SK-N-SH (cell line): Measurements from ENCODE around the gene PDF. TPM values are rescaled to one million over a fixed set of nuclear protein-coding genes. Genes with fewer than 3 reads are reported as not detected.

Experiments used
- CTCF ChIA-PET: fragments of 300-600, 350-600 bp; formaldehyde crosslinking; extraction: SDS; loops from one replicate; lab custom pipeline; 2021; lab: Yijun Ruan, JAX
- POLR2A ChIA-PET: fragments of 350-600 bp; sonication (Branson Sonifier 250); formaldehyde crosslinking; extraction: SDS; loops from one replicate; lab custom pipeline; 2020; ENCODE audit warnings: antibody characterized with exemption, inconsistent platforms; lab: Yijun Ruan, JAX
- DNase-seq: peaks from one replicate; pipeline ENCODE4 v3.0.0; 2012
- H2AFZ ChIP-seq: fragments of 200-600 bp; sonication (generic); 2 replicates; pipeline ENCODE4 v1.8.1; 2016; ENCODE audit warnings: antibody characterized with exemption, mild to moderate bottlenecking, low read depth
- H3F3A ChIP-seq: fragments of 200-600 bp; sonication (generic); replicated peaks from 2 replicates; pipeline ENCODE3; 2016; ENCODE audit warnings: antibody characterized with exemption, mild to moderate bottlenecking; ENCODE audit not compliant: insufficient read depth
- H3K27ac ChIP-seq, 2 experiments: fragments of 200-500 bp in 1 of 2; fragments of 200-600 bp in 1 of 2; sonication (Bioruptor generic) in 1 of 2; sonication (generic), shearing (Covaris generic) in 1 of 2; 2 replicates each; pipeline versions ENCODE4 v1.5.1 to v1.6.1; 2014 to 2016; ENCODE audit warnings: low read depth in 2 of 2, inconsistent platforms in 1 of 2, low read length in 1 of 2, mild to moderate bottlenecking in 1 of 2, mixed read lengths in 1 of 2
- H3K27me3 ChIP-seq: fragments of 200-600 bp; sonication (generic), shearing (Covaris generic); 2 replicates; pipeline ENCODE4 v1.6.1; 2016; ENCODE audit warnings: mixed run types; ENCODE audit not compliant: insufficient read depth
- H3K36me3 ChIP-seq, 2 experiments: fragments of 200-500 bp in 1 of 2; fragments of 200-600 bp in 1 of 2; sonication (Bioruptor generic) in 1 of 2; sonication (generic) in 1 of 2; replicated peaks in 1 of 2; 2 replicates each; pipeline versions ENCODE3 to v1.5.1; 2014 to 2016; ENCODE audit warnings: low read length in 1 of 2, mild to moderate bottlenecking in 1 of 2; ENCODE audit not compliant: insufficient read depth in 2 of 2, control insufficient read depth in 1 of 2
- H3K4me1 ChIP-seq, 2 experiments: fragments of 200-500 bp in 1 of 2; fragments of 200-600 bp in 1 of 2; sonication (Bioruptor generic) in 1 of 2; sonication (generic), shearing (Covaris generic) in 1 of 2; 2 replicates each; pipeline versions ENCODE4 v1.5.1 to v1.6.1; 2014 to 2016; ENCODE audit warnings: low read depth in 1 of 2, low read length in 1 of 2, mixed run types in 1 of 2; ENCODE audit not compliant: insufficient read depth in 2 of 2, control insufficient read depth in 1 of 2
- H3K4me2 ChIP-seq: fragments of 200-600 bp; sonication (generic), shearing (Covaris generic); 2 replicates; pipeline ENCODE4 v1.6.1; 2017; ENCODE audit warnings: mixed run types
- H3K4me3 ChIP-seq, 2 experiments: fragments of 200-500 bp in 1 of 2; fragments of 200-600 bp in 1 of 2; sonication (Bioruptor generic) in 1 of 2; sonication (generic), shearing (Covaris generic) in 1 of 2; 2 replicates each; pipeline versions ENCODE4 v1.5.1 to v1.8.1; 2014 to 2016; ENCODE audit warnings: low read depth in 2 of 2, inconsistent platforms in 1 of 2, low read length in 1 of 2, mild to moderate bottlenecking in 1 of 2, mixed read lengths in 1 of 2, moderate library complexity in 1 of 2
- H3K79me2 ChIP-seq: fragments of 200-600 bp; sonication (generic); 2 replicates; pipeline ENCODE4 v1.8.1; 2017; ENCODE audit warnings: mild to moderate bottlenecking; ENCODE audit not compliant: insufficient read depth
- H3K9ac ChIP-seq: fragments of 200-600 bp; sonication (generic); 2 replicates; pipeline ENCODE4 v1.6.1; 2017; ENCODE audit warnings: mixed run types
- H3K9me2 ChIP-seq: fragments of 200-600 bp; sonication (generic); 2 replicates; pipeline ENCODE4 v1.6.1; 2017; ENCODE audit warnings: mixed run types
- H3K9me3 ChIP-seq: fragments of 200-600 bp; sonication (generic); 2 replicates; pipeline ENCODE4 v1.6.1; 2017; ENCODE audit warnings: mixed run types, mild to moderate bottlenecking, moderate library complexity
- H4K20me1 ChIP-seq: fragments of 200-600 bp; sonication (generic); 2 replicates; pipeline ENCODE4 v1.6.1; 2017; ENCODE audit warnings: mild to moderate bottlenecking, mixed run types; ENCODE audit not compliant: insufficient read depth
- CHD2 ChIP-seq: fragments of 150-350 bp; IDR thresholded peaks from 2 replicates; pipeline ENCODE4 v1.6.1; 2018; ENCODE audit warnings: low read length; ENCODE audit not compliant: partially characterized antibody
- CTCF ChIP-seq: fragments of 200-600 bp; sonication (generic); IDR thresholded peaks from 2 replicates; pipeline ENCODE4 v1.6.1; 2017; ENCODE audit warnings: antibody characterized with exemption, mild to moderate bottlenecking, moderate library complexity
- ELF1 ChIP-seq: IDR thresholded peaks from 2 replicates; pipeline ENCODE4 v1.4.0; 2012
- EZH2phosphoT487 ChIP-seq: fragments of 200-600 bp; sonication (generic); IDR thresholded peaks from 2 replicates; pipeline ENCODE4 v1.6.1; 2017; ENCODE audit warnings: low read depth, mixed run types, mild to moderate bottlenecking, antibody characterized with exemption, moderate library complexity, borderline replicate concordance
- FOSL2 ChIP-seq: IDR thresholded peaks from 2 replicates; pipeline ENCODE4 v1.4.0; 2012; ENCODE audit warnings: low read depth, mild to moderate bottlenecking, moderate library complexity, borderline replicate concordance
- FOXJ3 ChIP-seq: sonication (generic); formaldehyde crosslinking; IDR thresholded peaks from 2 replicates; pipeline ENCODE4 v1.5.1; 2020; ENCODE audit warnings: mild to moderate bottlenecking, missing genetic modification reagents
- FOXM1 ChIP-seq: IDR thresholded peaks from 2 replicates; pipeline ENCODE4 v1.4.0; 2012; ENCODE audit warnings: low read depth, mild to moderate bottlenecking
- GABPA ChIP-seq: IDR thresholded peaks from 2 replicates; pipeline ENCODE4 v1.4.0; 2012; ENCODE audit warnings: low read depth, mild to moderate bottlenecking
- GATA2 ChIP-seq: sonication (generic); formaldehyde crosslinking; IDR thresholded peaks from 2 replicates; pipeline ENCODE4 v1.5.0; 2020; ENCODE audit warnings: mild to moderate bottlenecking, missing genetic modification reagents
- IRF3 ChIP-seq: fragments of 150-350 bp; IDR thresholded peaks from 2 replicates; pipeline ENCODE4 v1.6.1; 2016; ENCODE audit warnings: mild to moderate bottlenecking, low read depth, low read length
- JUND ChIP-seq: IDR thresholded peaks from 2 replicates; pipeline ENCODE4 v1.4.0; 2012
- MAX ChIP-seq: IDR thresholded peaks from 2 replicates; pipeline ENCODE4 v1.4.0; 2012; ENCODE audit warnings: low read depth
- MXI1 ChIP-seq: IDR thresholded peaks from 2 replicates; pipeline ENCODE4 v1.6.1; 2012; ENCODE audit warnings: mild to moderate bottlenecking, low read depth, low read length, improper control_type of control experiment
- NRF1 ChIP-seq: IDR thresholded peaks from 2 replicates; pipeline ENCODE4 v1.6.1; 2012; ENCODE audit warnings: low read depth, mild to moderate bottlenecking, low read length
- PBX3 ChIP-seq: IDR thresholded peaks from 2 replicates; pipeline ENCODE4; 2012
- RAD21 ChIP-seq: IDR thresholded peaks from 2 replicates; pipeline ENCODE4 v1.6.1; 2012; ENCODE audit warnings: mild to moderate bottlenecking, low read length
- RFX5 ChIP-seq: IDR thresholded peaks from 2 replicates; pipeline ENCODE4 v1.6.1; 2012; ENCODE audit warnings: mild to moderate bottlenecking, improper control_type of control experiment, low read length
- SIN3A ChIP-seq: IDR thresholded peaks from 2 replicates; pipeline ENCODE4 v1.6.1; 2012; ENCODE audit warnings: low read depth, mild to moderate bottlenecking, low read length, moderate library complexity, borderline replicate concordance
- SMC3 ChIP-seq: IDR thresholded peaks from 2 replicates; pipeline ENCODE4 v1.6.1; 2012; ENCODE audit warnings: low read depth, low read length, improper control_type of control experiment
- TAF1 ChIP-seq: IDR thresholded peaks from 2 replicates; pipeline ENCODE4 v1.6.1; 2012; ENCODE audit warnings: low read depth, mild to moderate bottlenecking, low read length, moderate library complexity, borderline replicate concordance
- TEAD4 ChIP-seq: IDR thresholded peaks from 2 replicates; pipeline ENCODE4 v1.4.0; 2012; ENCODE audit warnings: mild to moderate bottlenecking, borderline replicate concordance; ENCODE audit not compliant: insufficient read depth
- USF1 ChIP-seq: IDR thresholded peaks from 2 replicates; pipeline ENCODE4 v1.4.0; 2012; ENCODE audit warnings: low read depth, borderline replicate concordance
- YY1 ChIP-seq: IDR thresholded peaks from 2 replicates; pipeline ENCODE4 v1.4.0; 2012; ENCODE audit warnings: low read depth, mild to moderate bottlenecking
- ZBTB33 ChIP-seq: IDR thresholded peaks from 2 replicates; pipeline ENCODE4 v1.4.0; 2012; ENCODE audit warnings: low read depth, borderline replicate concordance
- WGBS: methylation state at CpG from one replicate; pipeline ENCODE4 v1.1.6; 2017; ENCODE audit warnings: low lambda C conversion rate; 5-methylcytosine and 5-hydroxymethylcytosine counted together
- polyA plus RNA-seq, 3 experiments: library from polyadenylated mRNA; depleted of rRNA; stranded (reverse); fragments of >200 nt; gene quantifications; 2 replicates each; pipeline ENCODE4 v1.2.3, GENCODE V29; 2012

The PDF gene
- polyA plus RNA-seq, 1 of the 3 experiments (the other 2 are of a cell fraction): 22.0 TPM

- Histone ChIP-seq H3K9me2 (no peaks in the 10 kb centered on the region), H4K20me1 (no peaks in the 10 kb centered on the region), H3K9ac (peak within 1 kb of the TSS; percentile 89), H3F3A (peaks cover 7% of the 10 kb centered on the region), H3K4me3 (peak within 1 kb of the TSS; percentile 76 to 99), H3K27ac (peak within 1 kb of the TSS; percentile 85 to 89), H3K4me1 (peaks cover 15 to 20% of the 10 kb centered on the region in 2 experiments; a peak in 3 of 4 replicates), H3K36me3 (peaks cover 40 to 49% of the 10 kb centered on the region in 2 experiments), H3K27me3 (no peaks in the 10 kb centered on the region), H3K4me2 (peak within 1 kb of the TSS; percentile 99), H2AFZ (peak within 1 kb of the TSS; percentile 92), H3K9me3 (no peaks in the 10 kb centered on the region), H3K79me2 (peaks cover 81% of the 10 kb centered on the region)
- 2% methylated on average over 24 of the region's 77 CpGs for whole genome bisulfite sequencing
- DNase-seq: peak; percentile 96
- POLR2A ChIA-PET: interaction anchor here (1.1 to 3.3 kb wide), 3 partner anchors 10 to 15 kb away, joined by 3 to 24 read pairs (median 4); partner anchors contain the start of gene PDF
- CTCF ChIA-PET: interaction anchor here (0.8 to 1.7 kb wide), 8 partner anchors 11 to 150 kb away, joined by 3 to 21 read pairs (median 3); partner anchors contain the start of genes PDF and TMED6
- peak; percentile 11; the same call in 1 of the 2 replicates for TF ChIP-seq JUND
- TF ChIP-seq CTCF: peak; percentile 67
- no peak for TF ChIP-seq EZH2phosphoT487
- TF ChIP-seq ELF1: peak; percentile 81
- TF ChIP-seq CHD2: peak; percentile 31
- no peak for TF ChIP-seq GATA2
- no peak for TF ChIP-seq FOXM1
- TF ChIP-seq YY1: peak; percentile 95
- peak; percentile 57; the same call in 1 of the 2 replicates for TF ChIP-seq USF1
- TF ChIP-seq SIN3A: peak; percentile 85; the same call in 1 of the 2 replicates
- no peak for TF ChIP-seq TEAD4
- TF ChIP-seq MAX: peak; percentile 98
- TF ChIP-seq IRF3: no peak
- TF ChIP-seq ZBTB33: peak; percentile 63
- TF ChIP-seq FOSL2: no peak
- TF ChIP-seq SMC3: no peak
- TF ChIP-seq RAD21: no peak
- peak; percentile 92 for TF ChIP-seq TAF1
- no peak for TF ChIP-seq PBX3
- no peak for TF ChIP-seq NRF1
- TF ChIP-seq FOXJ3: 0 out of 2 replicates have a peak, but pooled peaks have one; percentile 11
- TF ChIP-seq GABPA: peak; percentile 98
- TF ChIP-seq MXI1: peak; percentile 95
- TF ChIP-seq RFX5: peak; percentile 69
These were observed 9.1 kb upstream of the PDF start, which contains the start of the genes COG8 and NIP7 for GRCh38 chr16:69339289-69340094. Gene COG8, minus strand, starts transcription at chr16:69339564. Its CDS starts 12 bp downstream, at chr16:69339552. Gene NIP7, plus strand, starts transcription at chr16:69339772. Its CDS starts 58 bp downstream, at chr16:69339830.
